HG03571 (cell line): Measurements from ENCODE around the gene ERMARD.

ENCODE experiments used
- ATAC-seq: cut with Tn5 transposase; IDR thresholded peaks from one replicate; pipeline ENCODE4 v1.9.1; 2021; ENCODE audit not compliant: unreplicated experiment

Gene ERMARD

GRCh38 chr6:169751242-169752073 lies at the start of gene ERMARD, which contains the start of gene DYNLT2:
Gene ERMARD, plus strand, starts transcription at chr6:169751622. Its CDS starts 36 bp downstream, at chr6:169751658.
Gene DYNLT2, minus strand, starts transcription at chr6:169751572. Its CDS starts 114 bp downstream, at chr6:169751458.
- peak; percentile 97 for ATAC-seq

- peak; percentile 96 for ATAC-seq
These were observed 49.2 kb upstream of the ERMARD start, which contains the start of the genes C6orf120 and WDR27 for GRCh38 chr6:169701954-169702839. Gene C6orf120, plus strand, starts transcription at chr6:169702126. Its CDS starts 334 bp downstream, at chr6:169702460. Gene WDR27, minus strand, starts transcription at chr6:169702029. Its CDS starts 13,024 bp downstream, at chr6:169689005.

DNA sequence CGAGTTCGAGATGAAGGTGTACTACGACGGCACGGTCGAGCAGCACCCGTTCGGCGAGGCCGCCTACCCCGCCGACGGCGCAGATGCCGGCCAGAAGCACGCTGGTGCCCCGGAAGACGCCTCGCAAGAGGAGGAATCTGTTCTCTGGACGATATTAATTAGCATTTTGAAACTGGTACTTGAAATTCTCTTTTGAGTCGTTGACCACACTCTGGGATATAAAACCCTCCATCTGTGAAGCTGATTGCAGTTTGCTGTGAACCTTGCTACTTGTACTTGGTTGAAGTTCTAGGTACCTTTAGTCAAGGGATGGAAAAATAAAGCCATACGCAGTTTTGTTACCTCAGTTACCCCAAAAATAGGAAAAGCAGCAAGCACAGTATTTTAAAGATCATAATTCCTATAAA lies 48.6 kb upstream of the ERMARD start:
- no peak for ATAC-seq

GRCh38 chr6:169707772-169708171 lies 43.6 kb upstream of the ERMARD start:
- ATAC-seq, result no peak

DNA sequence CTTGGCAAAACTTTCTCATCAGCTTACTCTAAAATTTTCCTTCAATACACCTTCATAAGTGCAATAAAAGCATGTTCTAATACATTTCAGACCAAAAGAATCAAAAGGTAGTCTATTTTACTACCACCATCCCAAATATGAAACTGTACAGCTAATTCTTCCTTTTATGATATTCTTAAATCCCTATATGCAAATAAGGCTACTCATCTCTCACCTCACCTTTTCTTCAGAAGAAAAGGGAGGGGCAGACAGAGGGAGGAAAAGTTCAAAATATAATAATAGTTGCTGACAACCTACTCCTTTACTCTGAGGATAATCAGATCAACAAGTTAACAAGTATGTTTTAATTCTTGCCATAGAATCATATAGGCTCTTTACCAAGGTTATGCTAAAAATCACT lies 42.1 kb upstream of the ERMARD start:
- no peak for ATAC-seq

DNA sequence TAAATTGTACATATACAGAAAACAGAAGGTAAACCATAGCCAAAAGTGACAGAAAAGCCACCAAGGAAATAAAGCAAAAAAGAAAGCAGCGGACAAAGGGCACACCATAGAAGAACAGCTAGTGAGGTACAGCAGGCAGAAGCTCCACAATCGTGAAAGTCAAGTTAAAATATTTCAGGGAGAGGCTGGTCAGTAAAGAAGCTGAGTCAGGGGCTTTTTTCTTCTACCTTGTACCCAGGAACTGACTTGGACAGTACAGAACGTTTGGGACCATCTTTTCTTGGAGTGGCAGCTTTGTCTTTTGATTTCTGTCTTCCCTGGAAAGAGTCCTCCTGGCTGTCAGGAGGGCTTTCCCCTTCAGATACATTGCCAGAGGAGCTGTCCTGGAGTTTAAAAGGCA lies 41.4 kb upstream of the ERMARD start:
- ATAC-seq, result no peak

- ATAC-seq, result no peak
These were observed 37.2 kb upstream of the ERMARD start for GRCh38 chr6:169714178-169714577.

- no peak for ATAC-seq
These were observed 36.8 kb upstream of the ERMARD start for GRCh38 chr6:169714595-169714994.

- no peak for ATAC-seq
These were observed 32.3 kb upstream of the ERMARD start for GRCh38 chr6:169719117-169719516.

DNA sequence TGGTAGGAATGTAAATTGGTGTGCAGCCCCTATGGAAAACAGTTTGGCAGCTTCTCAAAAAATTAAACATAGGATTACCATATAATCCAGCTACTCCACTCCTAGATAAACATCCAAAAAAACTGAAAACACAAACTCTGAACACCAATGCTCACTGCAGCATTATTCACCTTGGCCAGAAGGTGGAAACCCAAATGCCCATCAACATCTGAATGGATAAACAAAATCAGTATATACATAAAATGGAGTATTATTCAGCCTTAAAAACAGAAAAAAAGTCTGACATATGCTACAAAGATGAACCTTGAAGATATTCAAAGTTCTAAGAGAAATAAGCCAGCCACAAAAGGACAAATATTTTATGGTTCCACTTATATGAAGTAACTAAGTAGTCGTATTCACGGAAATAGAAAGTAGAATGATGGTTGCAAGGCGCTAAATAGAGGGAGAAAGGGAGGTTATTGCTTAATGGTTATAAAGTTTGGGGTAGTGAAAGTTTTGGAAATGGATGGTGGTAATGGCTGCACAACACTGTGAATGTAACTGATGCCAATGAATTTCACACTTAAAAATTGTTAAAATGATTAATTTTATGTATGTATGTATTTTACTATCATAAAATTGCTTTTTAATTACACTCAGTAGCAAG lies 31.1 kb upstream of the ERMARD start:
- ATAC-seq, result no peak

GRCh38 chr6:169722362-169723199 lies 28.8 kb upstream of the ERMARD start:
- ATAC-seq, result peak; percentile 16

- peak; percentile 29 for ATAC-seq
These were observed 28.1 kb upstream of the ERMARD start for GRCh38 chr6:169723200-169723909.

GRCh38 chr6:169723991-169724493 lies 27.4 kb upstream of the ERMARD start:
- peak; percentile 33 for ATAC-seq

DNA sequence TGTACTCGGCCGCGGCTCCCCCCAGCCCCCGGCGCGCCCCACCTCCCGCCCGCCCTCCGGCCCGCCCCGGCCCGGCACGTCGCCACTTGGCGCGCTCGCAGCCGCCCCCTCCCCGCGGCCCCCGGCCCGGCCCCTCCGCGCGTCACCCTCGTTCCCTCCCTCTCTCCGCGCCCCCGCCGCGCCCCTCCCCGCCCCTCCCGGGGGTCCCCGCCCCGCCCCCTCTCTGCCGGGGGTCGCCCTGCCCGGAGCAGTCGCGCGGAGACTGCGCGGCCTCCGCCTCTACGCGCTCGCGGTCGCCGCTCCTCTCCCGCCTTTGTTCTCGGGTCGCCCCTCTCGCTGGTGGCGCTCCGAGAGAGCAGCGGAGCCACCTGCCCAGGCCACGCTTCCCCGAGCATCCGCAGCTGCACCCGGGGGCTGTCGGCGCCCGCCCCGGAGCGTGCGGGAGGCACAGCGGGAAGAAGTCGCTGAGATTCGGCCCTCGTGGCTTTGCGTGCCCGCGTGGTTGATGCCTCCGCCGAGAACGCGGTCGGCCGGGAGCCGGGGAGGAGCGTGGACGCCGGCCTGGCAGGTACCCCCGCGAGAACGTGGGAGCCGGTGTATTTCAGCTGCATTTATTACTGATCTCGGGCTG lies 26.8 kb upstream of the ERMARD start, which contains the start of gene PHF10:
PHF10 (minus strand) TSS at position 7 of the 631 bp plus-strand sequence. CDS start 569 bp downstream, outside the sequence.
- ATAC-seq, result peak; percentile 45

- ATAC-seq, result peak; percentile 9
These were observed 26.0 kb upstream of the ERMARD start for GRCh38 chr6:169725125-169726048.

DNA sequence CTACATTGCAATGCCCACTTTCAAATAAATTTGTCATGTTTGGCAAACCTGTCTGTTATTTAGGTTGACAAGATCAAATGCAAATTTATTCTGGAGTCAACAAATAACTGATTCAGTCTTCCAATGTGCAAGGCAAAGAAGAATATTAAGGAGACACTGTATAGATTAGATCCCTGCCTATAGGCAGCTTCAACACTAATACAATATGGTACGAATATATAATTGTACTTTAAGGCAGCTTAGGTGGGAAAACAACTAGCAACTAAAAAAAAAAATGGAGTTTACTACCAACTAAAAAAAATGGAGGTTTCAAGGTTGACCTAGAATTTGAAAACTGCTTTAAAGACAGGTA lies 25.4 kb upstream of the ERMARD start:
- no peak for ATAC-seq

- no peak for ATAC-seq
These were observed 24.5 kb upstream of the ERMARD start for GRCh38 chr6:169726963-169727362.

- no peak for ATAC-seq
These were observed 21.5 kb upstream of the ERMARD start for GRCh38 chr6:169729961-169730360.
